GM19099 (cell line): ENCODE measurements around the gene MUC5AC.

Experiments
- POLR2A ChIP-seq: IDR thresholded peaks from 3 replicates; pipeline ENCODE4 v1.6.1; 2011; ENCODE audit warnings: low read depth; ENCODE audit not compliant: insufficient read length; ENCODE audit errors: extremely low read depth

The MUC5AC gene

DNA sequence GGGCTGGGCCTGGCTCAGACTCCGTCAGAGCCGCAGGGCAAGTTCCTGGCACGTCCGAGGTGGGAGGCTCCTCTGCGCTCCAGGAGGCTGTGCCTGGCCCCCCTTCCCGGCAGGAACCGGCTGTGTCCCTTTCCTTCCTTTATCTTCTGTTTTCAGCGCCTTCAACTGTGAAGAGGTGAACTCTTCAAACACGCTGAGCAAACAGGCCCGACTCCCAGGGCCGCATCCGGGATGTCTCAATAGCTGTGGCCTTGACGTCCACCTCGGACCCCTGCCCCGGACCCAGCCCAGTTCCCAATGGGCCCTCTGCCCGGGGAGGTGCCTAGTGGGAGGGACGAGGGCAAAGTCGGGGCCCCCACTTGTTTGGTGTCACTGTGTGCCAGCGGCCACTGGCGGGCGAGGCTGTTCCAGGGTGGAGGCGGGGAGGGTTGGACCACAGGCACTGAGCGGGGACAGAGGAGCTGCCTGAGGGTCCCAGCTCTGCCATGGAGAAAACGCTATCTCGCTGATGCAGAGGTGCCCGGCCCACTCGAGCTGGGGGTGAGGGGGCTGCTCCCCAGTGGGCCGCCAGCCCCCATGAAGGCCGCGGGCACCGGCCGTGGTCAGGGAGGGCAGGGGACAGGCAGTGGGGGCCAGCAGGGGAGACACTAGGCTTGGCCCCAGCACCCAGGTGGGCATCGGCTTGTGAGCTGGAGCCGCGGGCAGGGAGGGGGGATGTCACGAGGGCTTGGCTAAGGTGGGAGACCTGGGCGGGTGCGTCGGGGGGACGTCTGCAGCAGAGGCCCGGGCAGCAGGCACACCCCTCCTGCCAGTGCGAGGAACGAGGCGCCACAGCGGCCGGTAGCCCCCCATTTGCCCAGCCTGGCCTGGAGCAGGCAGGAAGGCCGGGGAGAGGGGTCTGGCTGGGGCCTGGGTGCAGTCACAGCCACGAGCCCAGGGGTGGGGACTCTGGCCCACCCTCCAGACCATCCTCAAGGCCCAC lies 62.4 kb downstream of the MUC5AC start:
- TF ChIP-seq POLR2A = no peak

DNA sequence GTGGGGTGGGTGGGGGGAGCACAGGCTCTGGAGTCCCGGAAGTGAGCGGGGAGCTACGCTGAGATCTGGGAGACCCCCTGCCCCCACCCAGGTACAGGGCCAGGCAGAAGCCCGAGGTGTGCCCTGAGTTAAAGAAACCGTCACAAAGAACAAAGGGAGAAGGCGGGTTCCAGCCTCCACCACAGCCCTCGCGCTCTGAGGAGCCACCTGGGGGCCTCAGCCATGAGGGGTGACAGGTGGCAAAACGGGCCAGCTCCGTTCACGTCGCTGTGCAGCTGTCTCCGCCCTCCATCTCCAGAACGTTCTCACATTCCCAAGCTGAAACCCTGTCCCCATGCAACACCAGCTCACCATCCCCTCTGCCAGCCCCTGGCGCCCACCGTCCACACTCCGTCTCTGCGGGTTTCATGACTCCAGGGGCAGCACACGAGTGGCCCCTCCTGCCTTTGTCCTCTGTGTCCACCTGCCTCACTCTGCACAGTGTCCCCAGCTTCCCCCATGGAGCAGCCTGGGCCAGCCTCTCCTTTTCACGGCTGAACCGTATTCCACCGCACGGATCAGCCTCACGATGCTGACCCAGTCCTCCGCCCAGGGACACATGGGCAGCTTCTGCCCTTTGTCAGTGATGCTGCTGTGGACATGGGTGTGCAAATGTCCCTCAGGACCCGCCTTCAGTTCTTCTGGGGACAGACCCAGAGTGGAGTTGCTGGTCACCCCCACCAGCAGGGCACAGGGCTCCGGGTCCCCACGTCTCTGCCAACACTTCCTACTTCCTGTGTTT lies 63.4 kb downstream of the MUC5AC start:
- no peak for TF ChIP-seq POLR2A

DNA sequence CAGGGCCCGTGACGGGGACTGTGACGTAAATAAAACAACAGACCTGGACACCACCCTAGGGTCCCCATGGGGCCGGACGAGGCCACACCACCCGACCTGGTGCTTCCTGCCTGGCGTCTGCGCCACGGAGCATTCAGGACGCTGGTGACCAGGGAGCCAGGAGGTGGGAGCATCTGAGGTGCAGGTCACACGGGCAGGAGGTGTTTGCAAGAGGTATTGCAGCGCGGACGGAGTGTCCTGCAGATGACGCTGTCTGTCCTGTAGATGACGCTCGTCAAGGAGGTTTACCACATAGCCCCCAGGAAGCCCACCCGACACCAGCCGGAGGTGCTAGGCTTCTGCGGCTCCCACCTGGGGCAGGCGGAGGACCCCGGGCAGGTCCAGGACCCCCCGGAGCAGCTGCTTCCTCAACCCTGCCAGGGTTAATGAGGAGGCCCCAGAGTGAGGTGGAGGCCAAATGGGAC lies 64.1 kb downstream of the MUC5AC start:
- no peak for TF ChIP-seq POLR2A

DNA sequence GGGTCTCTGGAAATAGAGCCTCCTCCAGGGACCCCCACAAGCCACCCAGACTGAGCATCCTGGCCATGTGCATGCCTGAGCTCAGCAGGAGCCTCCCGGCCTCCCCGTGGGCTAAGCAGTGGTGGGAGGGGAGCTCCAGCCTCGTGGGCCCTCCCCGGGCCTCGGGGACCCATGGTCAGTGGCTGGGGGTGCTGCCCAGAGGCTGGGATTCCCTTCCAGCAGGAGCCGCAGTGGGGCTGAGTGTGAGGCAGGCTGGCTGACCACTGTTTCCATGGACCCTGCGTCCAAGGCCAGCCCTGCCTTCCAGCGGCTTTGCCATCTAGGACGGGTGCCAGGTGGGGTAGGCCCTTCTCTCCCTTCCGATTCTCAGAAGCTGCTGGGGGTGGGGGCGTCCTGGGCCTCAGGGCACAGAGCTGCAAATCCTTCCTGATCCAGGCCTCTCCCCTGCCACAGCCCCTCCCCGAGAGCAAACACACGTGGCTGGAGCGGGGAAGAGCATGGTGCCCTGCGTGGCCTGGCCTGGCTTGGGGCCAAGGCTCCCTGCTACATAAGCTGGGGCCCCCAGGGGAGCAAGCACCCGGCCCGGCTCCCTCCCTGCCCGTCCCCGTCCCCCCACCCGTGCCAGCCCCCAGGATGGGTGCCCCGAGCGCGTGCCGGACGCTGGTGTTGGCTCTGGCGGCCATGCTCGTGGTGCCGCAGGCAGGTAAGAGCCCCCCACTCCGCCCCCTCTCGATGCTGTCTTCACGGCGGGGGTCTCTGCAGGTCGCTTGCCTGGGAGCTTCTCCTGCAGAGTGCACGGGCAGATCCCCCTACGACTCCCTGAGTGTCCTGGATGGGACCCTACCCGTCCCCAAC lies 65.0 kb downstream of the MUC5AC start, which contains the start of gene MUC5B:
Gene MUC5B, plus strand, starts transcription at position 576 of the 855 bp plus-strand sequence. Its CDS starts 58 bp downstream, at position 634.
- no peak for TF ChIP-seq POLR2A

DNA sequence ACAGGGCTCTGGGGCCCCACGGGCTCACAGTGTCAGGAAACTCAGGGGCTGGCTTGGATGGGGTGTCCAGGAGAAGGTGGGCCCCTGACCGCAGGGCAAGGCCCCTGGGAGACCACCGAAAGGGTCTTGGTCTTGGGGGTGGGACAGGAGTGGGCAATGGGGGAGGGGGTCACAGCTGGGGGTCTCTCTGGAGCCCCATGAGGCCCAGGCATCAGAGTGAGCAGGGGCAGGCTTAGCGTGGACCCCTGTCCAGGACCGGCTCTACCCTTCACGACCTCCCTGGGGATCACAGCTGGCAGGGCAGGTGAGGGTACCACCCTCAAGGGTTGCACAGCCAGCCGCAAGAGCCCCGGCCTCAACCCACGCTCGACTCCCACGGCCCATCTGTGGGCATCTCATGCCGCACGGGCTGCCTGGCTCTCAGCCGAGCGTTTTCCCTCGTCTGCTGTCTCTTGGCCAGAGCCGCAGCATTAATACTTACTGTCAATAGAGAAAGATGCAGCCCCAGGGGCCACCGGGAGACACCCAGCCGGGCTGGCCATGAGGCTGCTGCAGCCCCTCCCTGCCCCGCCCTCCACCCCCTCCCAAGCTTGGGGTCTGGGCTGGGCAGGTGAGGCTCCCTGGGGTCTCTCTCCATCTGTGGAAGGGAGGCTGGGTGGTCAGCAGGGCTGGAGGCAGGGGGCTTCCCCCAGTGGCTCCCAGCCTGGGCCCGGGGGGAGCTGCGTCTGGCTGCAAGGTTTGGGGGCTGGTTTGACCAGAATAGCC lies 65.8 kb downstream of the MUC5AC start:
- TF ChIP-seq POLR2A = no peak

DNA sequence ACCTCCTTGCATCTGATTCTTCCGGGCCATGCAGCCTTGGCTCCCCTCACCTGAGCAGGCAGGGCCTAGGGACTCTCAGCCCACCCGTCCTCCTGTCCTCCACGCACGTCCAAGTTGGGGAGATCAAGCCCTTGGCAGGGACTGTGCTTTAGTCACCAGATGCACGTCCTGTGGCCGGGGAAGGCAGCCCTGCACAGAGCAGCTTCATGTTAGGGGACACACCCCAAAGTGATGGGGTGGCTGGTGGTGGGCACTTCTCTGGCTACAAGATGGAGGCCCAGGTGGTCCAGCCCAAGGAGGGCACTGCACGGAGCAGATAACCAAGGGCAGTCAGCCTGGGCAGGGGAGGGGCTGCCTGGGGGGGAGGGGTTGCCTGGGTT lies 66.3 kb downstream of the MUC5AC start:
- TF ChIP-seq POLR2A = no peak

DNA sequence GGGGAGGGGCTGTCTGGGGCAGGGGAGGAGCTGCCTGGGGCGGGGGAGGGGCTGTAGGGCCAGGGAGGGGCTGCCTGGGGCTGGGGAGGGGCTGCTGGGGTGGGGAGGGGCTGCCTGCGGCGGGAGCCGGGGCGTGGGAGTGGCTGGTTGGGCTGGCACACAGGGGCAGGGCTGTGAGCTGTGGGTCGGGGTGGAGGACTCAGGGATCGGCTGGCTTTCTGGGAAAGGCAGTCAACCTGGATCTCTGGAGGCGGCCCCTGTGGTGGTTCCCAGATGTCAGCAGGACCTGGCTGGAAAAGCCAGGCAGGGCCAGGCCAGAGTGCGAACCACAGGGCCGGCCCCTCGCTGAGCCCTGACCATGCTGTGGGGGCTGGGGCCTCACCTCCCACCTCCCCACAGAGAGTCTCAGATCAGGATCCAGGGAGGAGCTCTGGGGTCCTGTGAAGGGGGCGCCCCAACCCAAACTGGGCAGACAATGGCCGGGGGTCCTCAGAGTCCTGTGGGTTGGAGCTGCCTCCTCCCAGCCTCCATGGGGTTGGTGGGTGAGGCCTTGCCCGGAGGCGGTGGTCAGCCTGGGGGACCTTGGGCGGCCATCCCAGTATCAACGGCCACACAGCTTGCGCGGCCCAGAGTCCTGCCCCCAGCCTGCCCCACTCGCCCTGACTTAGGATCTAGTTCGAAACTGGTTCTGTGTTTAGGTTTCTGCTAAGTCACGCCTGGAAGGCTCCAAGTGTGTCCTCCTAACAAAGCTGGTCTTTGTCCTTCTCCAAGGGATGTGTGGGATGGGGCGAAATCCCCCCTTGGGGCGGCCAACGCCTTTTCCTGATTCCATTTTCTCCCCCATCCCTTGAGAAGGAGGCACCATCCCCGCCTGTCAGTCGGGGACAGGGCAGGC lies 67.0 kb downstream of the MUC5AC start:
- no peak for TF ChIP-seq POLR2A

DNA sequence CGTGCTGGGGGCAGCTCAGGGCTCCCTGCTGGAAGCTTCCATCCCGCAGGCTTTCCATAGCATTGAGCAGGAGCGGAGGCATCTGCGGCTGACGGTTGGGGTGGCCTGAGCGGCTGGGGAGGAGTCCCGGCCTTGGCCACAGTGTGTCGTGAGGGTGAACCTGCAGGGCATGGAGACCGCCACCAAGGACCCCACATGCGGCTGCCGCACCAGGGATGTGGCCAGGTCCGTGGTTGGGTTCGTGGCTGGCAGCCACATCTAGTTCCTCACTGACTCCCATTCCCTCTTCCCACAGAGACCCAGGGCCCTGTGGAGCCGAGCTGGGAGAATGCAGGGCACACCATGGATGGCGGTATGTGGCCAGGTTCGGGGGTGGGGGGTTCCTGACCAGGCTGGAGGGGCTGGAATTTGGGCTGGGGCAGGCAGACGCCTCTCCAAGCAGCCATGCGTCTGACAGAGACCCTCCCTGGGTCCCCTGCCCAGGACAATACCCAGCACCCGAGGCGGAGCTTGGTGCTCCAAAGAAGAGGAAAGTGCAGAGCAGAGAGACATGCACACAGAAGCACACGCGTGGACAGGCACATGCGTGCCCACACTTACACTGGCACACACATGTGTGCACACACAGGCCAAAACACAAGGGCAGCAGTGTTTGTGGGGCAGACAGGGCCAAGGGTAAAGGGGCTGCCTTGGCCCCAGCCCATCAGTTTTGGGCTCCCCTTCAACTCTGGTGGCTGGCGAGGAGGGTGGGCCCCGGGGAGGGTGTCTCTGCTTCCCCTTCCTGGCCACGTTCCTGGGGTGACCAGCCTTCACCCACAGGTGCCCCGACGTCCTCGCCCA lies 67.9 kb downstream of the MUC5AC start:
- TF ChIP-seq POLR2A = no peak

DNA sequence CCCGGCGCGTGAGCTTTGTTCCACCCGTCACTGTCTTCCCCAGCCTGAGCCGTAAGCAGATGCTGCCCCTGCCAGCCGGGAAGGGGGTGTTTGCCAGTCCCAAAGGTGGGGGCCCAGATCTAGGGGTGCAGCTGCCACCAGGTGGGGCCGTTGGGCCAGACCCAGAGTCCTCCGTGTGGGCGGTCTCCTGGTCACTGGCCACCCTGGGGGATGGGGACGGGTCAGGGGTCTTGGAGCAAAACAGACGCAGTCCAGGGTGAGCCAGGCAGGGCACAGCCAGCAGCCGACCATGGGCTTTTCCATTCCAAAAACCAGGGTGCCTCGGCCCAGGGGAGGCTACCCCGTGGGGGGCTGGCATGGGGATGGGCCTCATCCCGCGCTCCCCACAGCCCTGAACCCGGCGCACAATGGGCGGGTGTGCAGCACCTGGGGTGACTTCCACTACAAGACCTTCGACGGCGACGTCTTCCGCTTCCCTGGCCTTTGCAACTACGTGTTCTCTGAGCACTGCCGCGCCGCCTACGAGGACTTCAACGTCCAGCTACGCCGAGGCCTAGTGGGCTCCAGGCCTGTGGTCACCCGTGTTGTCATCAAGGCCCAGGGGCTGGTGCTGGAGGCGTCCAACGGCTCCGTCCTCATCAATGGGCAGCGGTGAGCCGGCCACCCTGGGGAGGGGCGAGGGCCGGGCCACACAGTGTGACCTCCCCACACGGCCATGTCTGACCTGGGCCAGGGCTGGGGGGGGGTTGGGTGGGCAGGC lies 68.7 kb downstream of the MUC5AC start:
- TF ChIP-seq POLR2A = no peak

DNA sequence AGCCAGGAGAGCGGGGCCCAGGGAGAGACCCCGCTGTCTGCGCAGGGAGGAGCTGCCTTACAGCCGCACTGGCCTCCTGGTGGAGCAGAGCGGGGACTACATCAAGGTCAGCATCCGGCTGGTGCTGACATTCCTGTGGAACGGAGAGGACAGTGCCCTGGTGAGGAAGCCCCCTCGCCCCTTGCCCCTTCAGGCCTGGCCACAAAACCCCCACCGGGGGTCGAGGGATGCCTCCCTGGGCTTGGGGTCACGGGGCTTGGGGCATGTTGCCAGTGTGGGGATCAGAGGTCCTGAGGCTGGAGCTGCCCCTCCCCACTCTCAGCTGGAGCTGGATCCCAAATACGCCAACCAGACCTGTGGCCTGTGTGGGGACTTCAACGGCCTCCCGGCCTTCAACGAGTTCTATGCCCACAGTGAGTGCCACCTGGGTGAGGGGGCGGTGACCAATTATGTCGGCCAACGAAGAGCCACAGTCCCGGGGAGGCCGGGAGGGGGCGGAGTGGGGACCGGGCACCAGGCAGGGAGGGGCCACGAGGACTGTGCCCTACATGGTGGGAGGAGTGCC lies 69.3 kb downstream of the MUC5AC start:
- no peak for TF ChIP-seq POLR2A

DNA sequence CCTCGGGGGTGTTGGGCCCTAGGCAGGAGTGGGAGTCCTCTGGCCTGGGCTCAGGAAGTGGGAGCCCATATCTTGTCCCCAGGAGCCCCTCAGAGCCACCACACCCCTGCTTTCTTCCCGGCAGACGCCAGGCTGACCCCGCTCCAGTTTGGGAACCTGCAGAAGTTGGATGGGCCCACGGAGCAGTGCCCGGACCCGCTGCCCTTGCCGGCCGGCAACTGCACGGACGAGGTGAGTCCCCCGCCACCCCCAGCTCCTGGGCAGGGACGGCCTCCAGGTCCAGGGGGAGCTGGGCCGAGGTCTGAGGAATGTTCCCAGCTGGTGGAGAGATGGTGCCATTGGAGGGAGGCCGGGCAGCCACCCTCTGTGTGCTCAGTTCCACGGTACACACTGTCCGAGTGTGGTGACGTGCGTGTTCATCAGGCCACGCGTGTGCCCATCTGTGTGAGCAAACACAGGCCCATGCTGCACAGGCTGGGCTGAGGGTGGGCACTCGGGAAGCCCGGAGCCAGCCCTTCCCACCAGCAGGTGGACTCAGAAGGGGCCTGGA lies 69.9 kb downstream of the MUC5AC start:
- no peak for TF ChIP-seq POLR2A
